ENCODE results near the gene PTMS. TPM values are rescaled to one million over a fixed set of nuclear protein-coding genes. Genes with fewer than 3 reads are reported as not detected.

The PTMS gene
- total and polyA plus RNA-seq, 2 of the 13 experiments (the other 11 are each of a cell fraction or from before 2014, with no cell fraction given): 40.5 to 82.4 TPM

- TF ChIP-seq ZNF792 (CRISPR knock-in tag; IDR thresholded peaks at IDR 0.05) (peak; percentile 12), PATZ1 (CRISPR knock-in tag; IDR thresholded peaks at IDR 0.05) (peak; percentile 94), PRDM15 (CRISPR knock-in tag; IDR thresholded peaks at IDR 0.05) (peak; percentile 16; the same call in 1 of the 2 replicates), MEIS2 (CRISPR knock-in tag; IDR thresholded peaks at IDR 0.05) (peak; percentile 29; the same call in 1 of the 2 replicates), HNRNPL (IDR thresholded peaks at IDR 0.05; ENCODE audit: low read depth, low read length) (0 out of 2 replicates have a peak, but pooled peaks have one; percentile 38)
Measured at GRCh38 chr12:6752921-6753771, 13.0 kb upstream of the PTMS start, which contains the start of gene MLF2 (continued).

Measured in HepG2 (cell line).